ENCODE measurements around the gene ZNF397.

The ZNF397 gene

GRCh38 chr18:35303610-35304009 lies 62.8 kb downstream of the ZNF397 start:
- no peak for DNase-seq

GRCh38 chr18:35306588-35307250 lies 65.9 kb downstream of the ZNF397 start:
- DNase-seq: no peak
